Measurements from ENCODE around the gene UGT1A9. TPM values are rescaled to one million over a fixed set of nuclear protein-coding genes. Genes with fewer than 3 reads are reported as not detected.

UGT1A9 gene
- total and polyA plus RNA-seq, 2 of the 4 experiments (the other 2 are of a cell fraction), result not detected

DNA sequence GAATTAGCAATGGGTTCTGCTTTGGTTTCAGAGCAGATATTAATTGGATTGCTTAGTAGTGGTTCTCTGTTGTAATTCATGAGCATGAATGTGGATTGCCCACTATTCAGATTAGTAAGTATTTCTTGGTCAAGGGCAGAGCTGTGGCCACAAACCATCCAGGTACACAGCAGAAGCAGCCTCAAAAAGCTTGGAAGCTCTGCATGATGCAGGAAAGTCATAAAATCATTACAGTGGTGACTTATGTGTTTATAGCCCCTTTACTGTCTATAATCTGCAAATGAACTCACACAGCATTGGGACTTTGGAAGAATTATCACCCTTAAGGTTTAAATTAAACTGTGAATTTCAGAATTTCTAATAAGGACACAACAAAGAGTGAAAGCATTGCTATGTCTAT is 86.4 kb downstream of the UGT1A9 start:
- dilution Hi-C loops (cut with HindIII; ENCODE audit: low sequenced_read_pairs, unreplicated experiment) (no loop called here), in situ Hi-C loops (cut with MboI; ENCODE audit: low sequenced_read_pairs) (no loop called here), intact Hi-C loops (cut with micrococcal nuclease) (no loop called here)
- H4K91ac ChIP-seq (ENCODE audit: insufficient read depth, low read depth, low read length), result no peak overlapping the region
- H3K18ac ChIP-seq (ENCODE audit: low read depth, low read length), result no peak overlapping the region
- no peak overlapping the region for H2BK120ac ChIP-seq (ENCODE audit: low read depth, low read length)
- no peak overlapping the region for H3K14ac ChIP-seq (replicated peaks; ENCODE audit: low read depth, low read length)
- no peak overlapping the region for H2BK15ac ChIP-seq (ENCODE audit: low read depth, low read length)
- no peak overlapping the region for H2BK20ac ChIP-seq (ENCODE audit: low read depth, low read length)
- H3K4me1 ChIP-seq (ENCODE audit: control insufficient read depth, insufficient read depth, low read length), result peaks cover 3% of the 10 kb centered on the region
- ATAC-seq (ENCODE audit: low read depth) (no peak), DNase-seq (no peak)
- H2AFZ ChIP-seq (replicated peaks; ENCODE audit: low read length, poor library complexity), result no peak overlapping the region
- H3K4me3 ChIP-seq (ENCODE audit: insufficient read depth, low read depth, low read length), result no peak overlapping the region
- H3K36me3 ChIP-seq (ENCODE audit: control insufficient read depth, insufficient read depth, low read length), result no peaks in the 10 kb centered on the region
- no peak overlapping the region for H2AK5ac ChIP-seq (ENCODE audit: low read depth, low read length)
- BruUV-seq (replicated peaks), result no TSS peak
- CTCF ChIA-PET, result no interaction called here
- no peak overlapping the region for H2BK5ac ChIP-seq (ENCODE audit: low read depth, low read length, poor library complexity, severe bottlenecking)
- POLR2A ChIA-PET (ENCODE audit: unreplicated experiment), result no interaction called here
- no peaks in the 10 kb centered on the region for H3K9me3 ChIP-seq (ENCODE audit: control insufficient read depth, insufficient read depth, low read length)
- no peak overlapping the region for H4K5ac ChIP-seq (ENCODE audit: low read depth, low read length)
- no peak overlapping the region for H4K8ac ChIP-seq (ENCODE audit: low read depth in 2 of 2, low read length in 2 of 2)
- no peak overlapping the region for H2AK9ac ChIP-seq (replicated peaks; ENCODE audit: low read depth, low read length, poor library complexity)
- no peaks in the 10 kb centered on the region for H3K27me3 ChIP-seq (ENCODE audit: control insufficient read depth, insufficient read depth, low read length)
- no peak overlapping the region for H3K27ac ChIP-seq (ENCODE audit: insufficient read depth, low read length)
- H3K9me1 ChIP-seq (ENCODE audit: insufficient read depth, low read length), result no peaks in the 10 kb centered on the region
- H4K20me1 ChIP-seq (ENCODE audit: insufficient read depth, low read length), result no peaks in the 10 kb centered on the region
- H3K4ac ChIP-seq (ENCODE audit: low read depth, low read length), result no peak overlapping the region
- H3K4me2 ChIP-seq (ENCODE audit: low read depth, low read length), result no peak overlapping the region
- no peaks in the 10 kb centered on the region for H3K79me1 ChIP-seq (ENCODE audit: low read depth in 1 of 2, low read length in 2 of 2)
- H3K9ac ChIP-seq (ENCODE audit: low read depth, low read length), result no peak overlapping the region
- no peak overlapping the region for H3K23ac ChIP-seq (ENCODE audit: low read depth, low read length)
- H3K56ac ChIP-seq (ENCODE audit: extremely low read depth, insufficient read depth, low read length), result no peak overlapping the region
- TF ChIP-seq RCOR1 (IDR thresholded peaks at IDR 0.05; ENCODE audit: insufficient replicate concordance, low read length) (no peak), MAZ (IDR thresholded peaks at IDR 0.05; ENCODE audit: borderline replicate concordance, low read depth, low read length) (no peak), RAD21 (IDR thresholded peaks at IDR 0.05; ENCODE audit: low read length) (no peak), CEBPB (IDR thresholded peaks at IDR 0.05; ENCODE audit: low read depth, low read length) (no peak), CHD1 (IDR thresholded peaks at IDR 0.05; ENCODE audit: low read depth, low read length) (no peak), RFX5 (IDR thresholded peaks at IDR 0.05; ENCODE audit: low read depth, low read length) (no peak), POLR2A (IDR thresholded peaks at IDR 0.05; ENCODE audit: low read depth, low read length) (no peak), FOS (IDR thresholded peaks at IDR 0.05; ENCODE audit: low read depth, low read length) (no peak), MXI1 (IDR thresholded peaks at IDR 0.05; ENCODE audit: borderline replicate concordance, low read depth, low read length) (no peak), NFE2L2 (IDR thresholded peaks at IDR 0.05; ENCODE audit: low read depth, low read length) (no peak), SMC3 (IDR thresholded peaks at IDR 0.05; ENCODE audit: low read depth, low read length) (no peak), MAFK (IDR thresholded peaks at IDR 0.05; ENCODE audit: low read depth, low read length) (no peak), BHLHE40 (IDR thresholded peaks at IDR 0.05; ENCODE audit: low read depth, low read length) (no peak), ELK1 (IDR thresholded peaks at IDR 0.05; ENCODE audit: borderline replicate concordance, low read depth, low read length) (no peak)
- TF ChIP-seq, protein P1, sequence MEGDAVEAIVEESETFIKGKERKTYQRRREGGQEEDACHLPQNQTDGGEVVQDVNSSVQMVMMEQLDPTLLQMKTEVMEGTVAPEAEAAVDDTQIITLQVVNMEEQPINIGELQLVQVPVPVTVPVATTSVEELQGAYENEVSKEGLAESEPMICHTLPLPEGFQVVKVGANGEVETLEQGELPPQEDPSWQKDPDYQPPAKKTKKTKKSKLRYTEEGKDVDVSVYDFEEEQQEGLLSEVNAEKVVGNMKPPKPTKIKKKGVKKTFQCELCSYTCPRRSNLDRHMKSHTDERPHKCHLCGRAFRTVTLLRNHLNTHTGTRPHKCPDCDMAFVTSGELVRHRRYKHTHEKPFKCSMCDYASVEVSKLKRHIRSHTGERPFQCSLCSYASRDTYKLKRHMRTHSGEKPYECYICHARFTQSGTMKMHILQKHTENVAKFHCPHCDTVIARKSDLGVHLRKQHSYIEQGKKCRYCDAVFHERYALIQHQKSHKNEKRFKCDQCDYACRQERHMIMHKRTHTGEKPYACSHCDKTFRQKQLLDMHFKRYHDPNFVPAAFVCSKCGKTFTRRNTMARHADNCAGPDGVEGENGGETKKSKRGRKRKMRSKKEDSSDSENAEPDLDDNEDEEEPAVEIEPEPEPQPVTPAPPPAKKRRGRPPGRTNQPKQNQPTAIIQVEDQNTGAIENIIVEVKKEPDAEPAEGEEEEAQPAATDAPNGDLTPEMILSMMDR (conservative IDR thresholded peaks at IDR 0.05; ENCODE audit: low read depth, low read length), result no peak
- TF ChIP-seq, protein P2, sequence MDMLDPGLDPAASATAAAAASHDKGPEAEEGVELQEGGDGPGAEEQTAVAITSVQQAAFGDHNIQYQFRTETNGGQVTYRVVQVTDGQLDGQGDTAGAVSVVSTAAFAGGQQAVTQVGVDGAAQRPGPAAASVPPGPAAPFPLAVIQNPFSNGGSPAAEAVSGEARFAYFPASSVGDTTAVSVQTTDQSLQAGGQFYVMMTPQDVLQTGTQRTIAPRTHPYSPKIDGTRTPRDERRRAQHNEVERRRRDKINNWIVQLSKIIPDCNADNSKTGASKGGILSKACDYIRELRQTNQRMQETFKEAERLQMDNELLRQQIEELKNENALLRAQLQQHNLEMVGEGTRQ (IDR thresholded peaks at IDR 0.05; ENCODE audit: low read depth, low read length), result no peak
